ENCODE data around the gene TBATA.

Gene TBATA

DNA sequence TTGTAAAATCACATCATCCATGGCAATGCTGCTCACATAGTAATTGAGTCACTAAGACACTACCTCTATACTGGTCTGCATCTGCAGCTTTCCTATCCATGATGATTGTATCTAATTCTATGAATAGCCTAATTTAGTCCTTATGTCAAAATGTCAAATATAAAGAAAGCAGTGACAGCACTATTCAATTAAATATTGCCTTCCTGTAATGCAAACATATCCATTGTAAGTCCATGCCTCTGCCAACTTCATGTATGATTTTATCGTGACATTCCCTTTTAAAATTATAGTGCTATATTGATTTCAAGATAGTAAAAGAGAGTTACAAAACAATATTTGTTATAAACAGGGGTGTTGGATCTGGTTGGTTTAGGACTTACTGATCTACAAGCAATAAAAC is 25.8 kb upstream of the TBATA start:
- TF ChIP-seq FOXP2 (optimal IDR thresholded peaks at IDR 0.05; ENCODE audit: borderline replicate concordance, extremely low read depth, extremely low read length, insufficient read depth) (no peak), TAF1 (IDR thresholded peaks at IDR 0.05; ENCODE audit: borderline replicate concordance, insufficient read depth, low read length) (no peak), SIN3A (IDR thresholded peaks at IDR 0.05; ENCODE audit: borderline replicate concordance, insufficient read depth, low read length) (no peak), POLR2AphosphoS5 (IDR thresholded peaks at IDR 0.05; ENCODE audit: low read depth, low read length) (no peak)
- TF ChIP-seq, protein P1, sequence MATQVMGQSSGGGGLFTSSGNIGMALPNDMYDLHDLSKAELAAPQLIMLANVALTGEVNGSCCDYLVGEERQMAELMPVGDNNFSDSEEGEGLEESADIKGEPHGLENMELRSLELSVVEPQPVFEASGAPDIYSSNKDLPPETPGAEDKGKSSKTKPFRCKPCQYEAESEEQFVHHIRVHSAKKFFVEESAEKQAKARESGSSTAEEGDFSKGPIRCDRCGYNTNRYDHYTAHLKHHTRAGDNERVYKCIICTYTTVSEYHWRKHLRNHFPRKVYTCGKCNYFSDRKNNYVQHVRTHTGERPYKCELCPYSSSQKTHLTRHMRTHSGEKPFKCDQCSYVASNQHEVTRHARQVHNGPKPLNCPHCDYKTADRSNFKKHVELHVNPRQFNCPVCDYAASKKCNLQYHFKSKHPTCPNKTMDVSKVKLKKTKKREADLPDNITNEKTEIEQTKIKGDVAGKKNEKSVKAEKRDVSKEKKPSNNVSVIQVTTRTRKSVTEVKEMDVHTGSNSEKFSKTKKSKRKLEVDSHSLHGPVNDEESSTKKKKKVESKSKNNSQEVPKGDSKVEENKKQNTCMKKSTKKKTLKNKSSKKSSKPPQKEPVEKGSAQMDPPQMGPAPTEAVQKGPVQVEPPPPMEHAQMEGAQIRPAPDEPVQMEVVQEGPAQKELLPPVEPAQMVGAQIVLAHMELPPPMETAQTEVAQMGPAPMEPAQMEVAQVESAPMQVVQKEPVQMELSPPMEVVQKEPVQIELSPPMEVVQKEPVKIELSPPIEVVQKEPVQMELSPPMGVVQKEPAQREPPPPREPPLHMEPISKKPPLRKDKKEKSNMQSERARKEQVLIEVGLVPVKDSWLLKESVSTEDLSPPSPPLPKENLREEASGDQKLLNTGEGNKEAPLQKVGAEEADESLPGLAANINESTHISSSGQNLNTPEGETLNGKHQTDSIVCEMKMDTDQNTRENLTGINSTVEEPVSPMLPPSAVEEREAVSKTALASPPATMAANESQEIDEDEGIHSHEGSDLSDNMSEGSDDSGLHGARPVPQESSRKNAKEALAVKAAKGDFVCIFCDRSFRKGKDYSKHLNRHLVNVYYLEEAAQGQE (IDR thresholded peaks at IDR 0.05; ENCODE audit: insufficient read depth in 1 of 2, low read depth in 2 of 2, low read length in 2 of 2), result no peak

DNA sequence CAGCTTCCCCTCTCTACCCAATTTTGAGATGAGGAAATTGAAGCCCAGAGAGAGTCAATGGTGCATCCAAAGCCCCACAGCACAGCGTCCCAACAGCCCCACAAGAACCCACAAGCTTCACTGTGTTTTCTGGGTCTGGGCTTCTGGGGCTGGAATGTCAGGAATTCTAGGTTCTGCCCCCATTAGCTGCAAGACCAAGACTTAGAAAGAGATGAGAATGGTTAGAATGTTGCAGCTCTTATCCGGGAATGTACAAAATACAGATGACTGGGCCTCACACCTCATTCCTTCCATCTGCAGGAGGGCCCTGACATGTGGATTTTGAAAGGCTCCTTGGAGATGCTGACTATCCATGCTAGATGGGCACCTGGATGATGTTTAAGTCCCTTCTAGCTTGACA is 24.5 kb upstream of the TBATA start:
- no peak for TF ChIP-seq TAF1 (IDR thresholded peaks at IDR 0.05; ENCODE audit: borderline replicate concordance, insufficient read depth, low read length)
- TF ChIP-seq FOXP2 (optimal IDR thresholded peaks at IDR 0.05; ENCODE audit: borderline replicate concordance, extremely low read depth, extremely low read length, insufficient read depth), result no peak
- TF ChIP-seq, protein P1 (IDR thresholded peaks at IDR 0.05; ENCODE audit: insufficient read depth in 1 of 2, low read depth in 2 of 2, low read length in 2 of 2), result no peak
- TF ChIP-seq POLR2AphosphoS5 (IDR thresholded peaks at IDR 0.05; ENCODE audit: low read depth, low read length), result no peak
- no peak for TF ChIP-seq SIN3A (IDR thresholded peaks at IDR 0.05; ENCODE audit: borderline replicate concordance, insufficient read depth, low read length)

DNA sequence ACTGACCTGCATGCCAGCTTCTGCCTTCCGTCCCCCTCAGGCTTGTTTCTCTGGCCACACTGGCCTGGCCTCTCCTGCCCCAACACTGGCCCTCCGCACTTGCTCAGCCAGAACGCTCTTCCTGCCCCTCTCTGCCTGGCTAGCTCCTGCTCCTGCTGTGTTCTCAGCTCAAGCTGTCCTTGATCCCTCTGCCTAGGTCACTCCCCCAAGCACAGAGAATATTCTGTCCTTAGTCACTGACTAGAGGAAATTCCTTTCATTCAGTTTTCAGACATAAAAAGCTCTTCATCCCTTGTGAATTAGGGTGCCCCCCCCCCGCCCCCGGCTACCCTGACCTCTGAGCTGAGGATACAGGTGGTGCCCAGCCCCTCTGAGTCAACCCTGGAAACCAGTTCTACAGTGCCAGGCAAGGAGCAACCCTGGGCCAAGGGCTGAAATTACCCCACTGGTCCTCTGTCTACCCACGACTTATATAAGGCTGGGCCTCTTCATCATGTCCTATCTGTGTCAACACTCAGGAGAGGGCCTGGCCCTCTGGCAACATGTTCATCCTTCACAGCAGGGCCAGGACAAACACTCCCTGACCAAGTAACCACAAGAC is 23.9 kb upstream of the TBATA start:
- no peak for TF ChIP-seq POLR2AphosphoS5 (IDR thresholded peaks at IDR 0.05; ENCODE audit: low read depth, low read length)

- TF ChIP-seq, protein P1 (IDR thresholded peaks at IDR 0.05; ENCODE audit: insufficient read depth in 1 of 2, low read depth in 2 of 2, low read length in 2 of 2), result no peak
- TF ChIP-seq SIN3A (IDR thresholded peaks at IDR 0.05; ENCODE audit: borderline replicate concordance, insufficient read depth, low read length), result no peak
- no peak for TF ChIP-seq TAF1 (IDR thresholded peaks at IDR 0.05; ENCODE audit: borderline replicate concordance, insufficient read depth, low read length)
- no peak for TF ChIP-seq FOXP2 (optimal IDR thresholded peaks at IDR 0.05; ENCODE audit: borderline replicate concordance, extremely low read depth, extremely low read length, insufficient read depth)
- no peak for TF ChIP-seq POLR2AphosphoS5 (IDR thresholded peaks at IDR 0.05; ENCODE audit: low read depth, low read length)
These were observed 22.4 kb upstream of the TBATA start for GRCh38 chr10:70807556-70807955.

- TF ChIP-seq, protein P1 (IDR thresholded peaks at IDR 0.05; ENCODE audit: insufficient read depth in 1 of 2, low read depth in 2 of 2, low read length in 2 of 2), result no peak
- no peak for TF ChIP-seq FOXP2 (optimal IDR thresholded peaks at IDR 0.05; ENCODE audit: borderline replicate concordance, extremely low read depth, extremely low read length, insufficient read depth)
These were observed 21.7 kb upstream of the TBATA start for GRCh38 chr10:70806841-70807240.

Measured in PFSK-1 (cell line).